HG03045 (cell line): ENCODE measurements around the gene TCF19.
"Not testable (repeated sequence)": the region's sequence is repeated elsewhere in the genome, so short reads cannot be mapped to it uniquely, and the experiment has no call there.

Experiments
- ATAC-seq: cut with Tn5 transposase; IDR thresholded peaks from one replicate; pipeline ENCODE4 v1.9.1; 2021; ENCODE audit warnings: mild to moderate bottlenecking, moderate library complexity; ENCODE audit not compliant: unreplicated experiment

Gene TCF19

DNA sequence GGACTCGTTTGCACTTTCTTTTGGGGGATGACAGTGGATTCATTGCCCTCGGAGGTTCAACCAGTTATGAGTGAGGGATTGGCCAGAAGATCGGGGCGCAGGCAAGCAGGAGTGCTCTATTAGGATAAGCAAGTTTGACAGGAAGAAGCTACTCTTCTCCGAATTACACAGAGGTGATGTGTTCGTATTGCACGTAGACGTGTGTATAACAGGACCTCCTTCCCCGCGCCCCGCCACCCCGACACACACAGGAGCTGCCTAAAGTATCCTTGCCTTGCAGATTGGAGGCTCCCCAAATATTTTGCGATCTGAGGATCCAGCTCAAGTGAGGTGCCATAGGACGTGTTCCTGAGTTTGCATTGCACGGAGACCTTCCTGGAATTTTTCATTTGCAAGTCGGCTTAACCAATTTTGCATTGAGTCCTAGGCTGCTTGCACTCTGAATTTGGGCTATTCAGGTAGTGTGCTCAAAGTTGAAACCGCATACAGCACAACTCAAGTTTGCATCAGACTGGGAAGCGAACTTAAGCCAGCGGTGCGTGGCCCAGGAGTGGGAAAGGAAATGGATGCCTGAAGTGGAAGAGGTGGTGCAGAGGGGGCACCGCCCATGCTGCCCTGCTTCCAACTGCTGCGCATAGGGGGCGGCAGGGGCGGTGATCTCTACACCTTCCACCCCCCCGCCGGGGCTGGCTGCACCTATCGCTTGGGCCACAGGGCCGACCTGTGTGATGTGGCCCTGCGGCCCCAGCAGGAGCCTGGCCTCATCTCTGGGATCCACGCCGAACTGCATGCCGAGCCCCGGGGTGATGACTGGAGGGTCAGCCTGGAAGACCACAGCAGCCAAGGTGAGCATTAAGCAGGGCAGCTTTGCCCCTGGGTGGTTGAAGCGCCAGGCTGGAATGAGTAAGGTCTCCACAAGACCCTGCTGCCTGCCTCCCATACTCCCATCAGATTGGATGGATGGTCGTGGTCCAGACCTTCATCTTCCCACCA lies 770 bp downstream of the TCF19 start:
- ATAC-seq, result no peak

GRCh38 chr6:31161216-31162126 lies 3.1 kb downstream of the TCF19 start:
- no peak for ATAC-seq

- ATAC-seq, result no peak
Observed at GRCh38 chr6:31162463-31163165, 4.2 kb downstream of the TCF19 start.

GRCh38 chr6:31163922-31164321 lies 5.5 kb downstream of the TCF19 start:
- ATAC-seq, result no peak

- not testable (repeated sequence) for ATAC-seq
Observed at GRCh38 chr6:31164475-31165063, 6.2 kb downstream of the TCF19 start.

DNA sequence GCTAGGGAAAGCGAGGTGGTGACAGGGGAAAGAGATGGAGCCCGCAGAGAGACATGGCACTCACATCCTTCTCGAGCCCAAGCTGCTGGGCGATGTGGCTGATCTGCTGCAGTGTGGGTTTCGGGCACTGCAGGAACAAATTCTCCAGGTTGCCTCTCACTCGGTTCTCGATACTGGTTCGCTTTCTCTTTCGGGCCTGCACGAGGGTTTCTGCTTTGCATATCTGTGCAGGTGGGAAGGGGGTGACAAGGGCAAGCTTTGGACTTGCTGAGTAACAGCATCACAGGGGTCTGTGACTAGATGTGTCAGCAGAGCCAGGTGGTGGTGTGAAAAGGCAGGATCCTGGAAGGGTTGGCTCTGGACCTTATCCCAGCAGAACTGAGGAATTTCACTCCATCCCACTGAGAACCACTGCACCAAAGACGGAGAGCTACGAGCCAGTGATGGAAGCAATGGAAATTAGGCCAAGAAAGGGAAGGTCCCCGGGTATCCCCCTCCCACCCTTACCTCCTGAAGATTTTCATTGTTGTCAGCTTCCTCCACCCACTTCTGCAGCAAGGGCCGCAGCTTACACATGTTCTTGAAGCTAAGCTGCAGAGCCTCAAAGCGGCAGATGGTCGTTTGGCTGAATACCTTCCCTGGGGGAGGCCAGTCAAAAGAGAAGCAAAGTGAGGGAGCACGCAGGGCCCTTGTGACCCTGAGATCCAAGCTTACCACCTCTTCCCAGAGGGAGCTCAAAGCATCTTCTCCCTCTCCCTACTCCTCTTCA lies 6.9 kb downstream of the TCF19 start:
- ATAC-seq, result peak; percentile 62

DNA sequence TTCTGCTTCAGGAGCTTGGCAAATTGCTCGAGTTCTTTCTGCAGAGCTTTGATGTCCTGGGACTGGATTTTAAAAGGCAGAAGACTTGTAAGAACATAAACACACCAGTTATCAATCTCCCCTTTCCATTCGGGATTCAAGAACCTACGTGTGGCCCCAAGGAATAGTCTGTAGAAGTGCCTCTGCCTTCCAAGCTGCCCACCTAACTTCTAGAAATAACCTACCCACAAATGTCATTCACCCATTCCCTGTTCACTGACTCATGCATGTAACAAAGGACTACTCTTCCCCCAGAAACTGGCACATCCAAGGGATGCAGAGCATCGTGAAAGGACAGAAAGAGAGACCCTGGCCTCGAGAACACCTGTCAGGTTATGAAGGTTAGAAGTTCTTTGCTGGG lies 7.6 kb downstream of the TCF19 start:
- no peak for ATAC-seq

DNA sequence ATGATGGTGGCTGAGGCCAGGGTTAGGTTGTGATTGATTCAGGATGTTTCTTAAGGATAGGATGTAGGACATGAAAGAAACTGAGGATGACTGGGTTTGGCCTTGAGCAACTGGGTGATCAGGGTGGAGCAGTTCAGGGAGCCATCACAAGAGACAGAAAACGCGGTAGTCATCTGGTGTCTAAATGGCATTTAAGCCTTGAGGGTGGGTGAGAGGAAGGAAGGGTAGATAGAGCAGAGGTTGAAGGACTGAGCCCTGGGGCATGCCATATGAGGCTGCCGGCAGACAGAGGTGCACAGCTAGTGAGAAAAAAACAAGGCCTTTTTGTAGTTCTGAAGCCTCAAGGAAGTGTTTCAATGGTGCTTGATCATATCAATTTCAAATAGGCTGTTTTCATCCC lies 10.2 kb downstream of the TCF19 start:
- no peak for ATAC-seq

DNA sequence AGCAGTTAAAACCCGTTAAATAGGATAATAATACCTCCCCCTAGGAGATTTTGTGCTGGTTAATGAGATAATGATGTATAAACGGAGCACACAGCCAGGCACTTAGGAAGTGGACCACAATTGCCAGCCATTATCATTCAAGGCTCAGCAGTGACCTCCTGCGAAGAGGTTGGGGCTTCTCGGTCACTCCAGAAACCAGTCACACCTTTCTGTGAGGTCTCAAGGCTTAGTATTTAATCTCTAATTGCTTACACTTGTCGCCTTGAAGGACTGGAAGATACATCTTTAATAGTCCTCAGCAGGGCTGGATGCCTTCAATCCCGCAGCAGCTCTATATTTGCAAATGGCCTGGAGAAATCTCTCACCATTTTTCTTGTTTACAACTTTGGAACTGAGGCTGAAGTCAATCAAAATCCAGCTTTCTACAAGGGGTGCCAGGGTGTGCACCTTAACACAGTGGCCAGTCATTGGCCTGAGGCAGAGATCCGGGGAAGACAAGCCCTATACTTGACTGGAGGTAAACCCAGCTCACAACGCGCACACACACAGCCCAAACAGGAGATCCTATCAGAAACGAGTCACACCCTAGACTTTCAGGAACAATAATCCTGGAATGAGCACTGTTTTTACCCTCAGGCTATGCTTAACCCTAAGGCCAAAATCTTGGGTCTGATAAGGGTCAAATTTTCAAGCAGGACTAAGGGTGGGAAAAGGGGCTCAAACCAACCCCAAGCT lies 10.9 kb downstream of the TCF19 start:
- no peak for ATAC-seq

GRCh38 chr6:31169858-31170599 lies 11.6 kb downstream of the TCF19 start:
- ATAC-seq, result not testable (repeated sequence)

GRCh38 chr6:31170600-31170881 lies 12.2 kb downstream of the TCF19 start, which contains the start of gene POU5F1:
TSS of gene POU5F1 (minus strand) at chr6:31170682. CDS start at chr6:31170620, 62 bp downstream.
- ATAC-seq, result no peak

DNA sequence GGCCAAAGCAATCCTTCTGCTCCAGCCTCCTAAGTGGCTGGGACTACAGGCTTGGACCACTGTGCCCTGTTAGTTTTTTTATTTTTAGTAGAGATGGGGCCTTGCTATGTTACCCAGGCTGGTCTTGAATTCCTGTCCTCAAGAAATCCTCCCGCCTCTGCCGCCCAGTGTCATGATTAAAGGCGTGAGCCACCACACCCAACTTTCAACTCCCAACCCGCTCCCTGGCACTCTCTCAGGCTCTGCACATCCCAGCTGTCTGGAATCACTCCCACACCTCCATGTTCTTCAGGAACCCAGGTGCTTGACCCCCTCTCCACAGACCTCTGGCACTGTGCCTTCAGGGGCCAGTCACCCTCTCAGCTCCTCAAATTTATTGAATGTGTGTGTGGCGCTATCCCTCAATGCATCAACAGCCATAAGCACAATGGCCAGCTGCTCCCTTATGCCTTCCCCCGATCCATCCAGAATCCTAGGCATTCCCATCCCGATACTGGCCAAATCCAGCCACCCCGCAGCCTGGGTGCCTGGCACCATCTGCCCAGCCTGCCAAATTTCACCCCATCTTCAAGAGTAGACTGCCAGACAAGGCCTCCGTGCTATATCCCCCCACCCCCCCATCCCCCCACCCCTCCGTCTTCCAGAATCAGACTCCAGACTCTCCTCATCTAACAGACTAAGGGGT lies 12.7 kb downstream of the TCF19 start:
- no peak for ATAC-seq

GRCh38 chr6:31171931-31172905 lies 13.8 kb downstream of the TCF19 start:
- ATAC-seq, result no peak

DNA sequence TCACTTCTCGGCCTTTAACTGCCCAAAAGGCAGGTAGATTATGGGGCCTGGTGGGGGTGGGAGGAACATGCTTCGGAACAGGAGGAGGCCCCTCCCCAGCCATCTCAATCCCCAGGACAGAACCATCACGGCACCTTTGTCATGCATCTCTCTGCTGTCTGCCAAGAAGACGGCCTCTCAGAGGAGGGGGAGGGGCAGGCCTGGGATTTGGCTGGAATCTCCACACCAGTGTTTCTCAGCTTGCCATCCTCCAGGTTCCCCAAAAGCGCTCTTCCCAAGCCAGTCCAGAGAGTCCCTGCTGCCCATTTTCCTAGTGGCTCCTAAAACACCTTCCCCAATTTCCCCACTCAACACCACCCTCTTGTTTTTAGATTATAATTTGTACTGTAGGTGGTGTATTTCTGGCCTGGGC lies 14.6 kb downstream of the TCF19 start:
- ATAC-seq, result no peak

- ATAC-seq, result no peak
Observed at GRCh38 chr6:31173406-31173805, 15.0 kb downstream of the TCF19 start.

DNA sequence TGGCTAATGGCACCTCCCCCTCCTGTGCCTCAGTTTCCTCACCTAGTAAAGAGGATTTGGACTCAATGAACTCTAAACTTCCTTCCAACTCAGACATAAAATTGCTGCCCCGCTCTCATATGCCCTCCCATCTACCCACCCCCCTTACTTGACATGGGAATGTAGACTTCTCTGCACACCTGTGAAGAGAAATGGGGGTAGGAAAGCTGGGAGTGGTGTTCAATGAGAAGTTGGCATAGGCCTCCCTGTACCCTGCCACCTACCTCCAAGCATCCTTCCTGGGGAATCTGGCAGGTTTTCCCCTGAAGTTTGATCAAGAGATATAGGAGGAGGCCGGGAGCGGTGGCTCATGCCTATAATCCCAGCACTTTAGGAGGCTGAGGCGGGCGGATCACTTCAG lies 16.0 kb downstream of the TCF19 start:
- ATAC-seq, result no peak

GRCh38 chr6:31175971-31176370 lies 17.6 kb downstream of the TCF19 start:
- ATAC-seq, result no peak
